HepG2 (cell line): ENCODE measurements around the gene STARD13. TPM values are rescaled to one million over a fixed set of nuclear protein-coding genes. Genes with fewer than 3 reads are reported as not detected.

Experiments
- ATAC-seq: fragments of 200-7000 bp; cut with Tn5 transposase; 3 replicates; pipeline ENCODE4 v1.9.1; 2020; ENCODE audit warnings: mild to moderate bottlenecking, moderate library complexity
- BruUV-seq: library from RNA; stranded (reverse); fragments of 400-500 nt; replicated peaks from 2 replicates; lab custom pipeline; 2021; lab: Mats Ljungman, UMichigan
- CTCF ChIA-PET: fragments of 300-600 bp; formaldehyde crosslinking; extraction: SDS; loops from one replicate; lab custom pipeline; 2021; ENCODE audit warnings: low total read pairs, inconsistent platforms, low intra/inter-chr PET ratio; lab: Yijun Ruan, JAX
- POLR2A ChIA-PET: fragments of 350-600 bp; sonication (Branson Sonifier 250); formaldehyde crosslinking; loops from one replicate; lab custom pipeline; 2020; ENCODE audit warnings: antibody characterized with exemption, inconsistent platforms; lab: Yijun Ruan, JAX
- DNase-seq: peaks from one replicate; pipeline ENCODE4 v3.0.0-alpha.2; 2015; ENCODE audit warnings: low spot score
- FAIRE-seq: peaks from 3 replicates; lab custom pipeline; 2011; peaks lifted over from hg19 to GRCh38; lab: Jason Lieb, UNC
- H2AFZ ChIP-seq: one replicate; pipeline ENCODE4 v1.6.1; 2011; ENCODE audit warnings: low read length, inconsistent platforms
- H3K27ac ChIP-seq: fragments of 300-600 bp; 3 replicates; pipeline ENCODE4 v1.8.0; 2011; ENCODE audit warnings: mixed run types, mild to moderate bottlenecking, mixed read lengths, low read length, inconsistent platforms; ENCODE audit not compliant: insufficient read depth; ENCODE audit errors: extremely low read length
- H3K27me3 ChIP-seq, 2 experiments: fragments of 200-600 bp in 1 of 2; 2 replicates in 1 of 2; 3 replicates in 1 of 2; pipeline versions ENCODE4 v1.6.0 to v1.8.0; 2011; ENCODE audit warnings: low read length in 2 of 2, mild to moderate bottlenecking in 2 of 2, moderate library complexity in 2 of 2, inconsistent platforms in 1 of 2; ENCODE audit not compliant: insufficient read depth in 2 of 2, control insufficient read depth in 1 of 2
- H3K36me3 ChIP-seq, 2 experiments: fragments of 200-600 bp in 1 of 2; replicated peaks in 1 of 2; 2 replicates in 1 of 2; 3 replicates in 1 of 2; pipeline versions ENCODE4 v1.5.1 to v1.8.0; 2011; ENCODE audit warnings: low read length in 2 of 2, inconsistent platforms in 1 of 2; ENCODE audit not compliant: insufficient read depth in 2 of 2, control insufficient read depth in 1 of 2
- H3K4me1 ChIP-seq: 2 replicates; pipeline ENCODE4 v1.5.1; 2012; ENCODE audit warnings: low read length, inconsistent platforms; ENCODE audit not compliant: insufficient read depth
- H3K4me2 ChIP-seq: 2 replicates; pipeline ENCODE4 v1.6.0; 2011; ENCODE audit warnings: low read depth, low read length, inconsistent platforms
- H3K4me3 ChIP-seq, 3 experiments: fragments of 200-600 bp in 1 of 3; sonication (generic), shearing (Covaris generic) in 1 of 3; replicated peaks in 1 of 3; 2 replicates each; pipeline ENCODE4 v1.5.1; 2011 to 2016; ENCODE audit warnings: low read length in 3 of 3, inconsistent platforms in 2 of 3, low read depth in 2 of 3, mild to moderate bottlenecking in 2 of 3, control low read depth in 1 of 3, mixed read lengths in 1 of 3; ENCODE audit not compliant: insufficient read depth in 1 of 3
- H3K79me2 ChIP-seq: one replicate; pipeline ENCODE4 v1.6.1; 2011; ENCODE audit warnings: low read length, inconsistent platforms; ENCODE audit not compliant: insufficient read depth
- H3K9ac ChIP-seq: 2 replicates; pipeline ENCODE4 v1.6.0; 2011; ENCODE audit warnings: mild to moderate bottlenecking, low read depth, low read length, inconsistent platforms; ENCODE audit not compliant: insufficient read depth
- H3K9me3 ChIP-seq: 2 replicates; pipeline ENCODE4 v1.5.1; 2012; ENCODE audit warnings: mild to moderate bottlenecking, low read length
- H4K20me1 ChIP-seq: 2 replicates; pipeline ENCODE4 v1.6.0; 2011; ENCODE audit warnings: inconsistent platforms, mild to moderate bottlenecking, low read length, moderate library complexity; ENCODE audit not compliant: insufficient read depth
- CTCF ChIP-seq: sonication (generic); formaldehyde crosslinking; IDR thresholded peaks from 2 replicates; pipeline ENCODE4 v1.5.0; 2020; ENCODE audit warnings: mild to moderate bottlenecking, missing genetic modification reagents, moderate library complexity
- ELF4 ChIP-seq: sonication (generic); formaldehyde crosslinking; IDR thresholded peaks from 2 replicates; pipeline ENCODE4 v1.5.0; 2020; ENCODE audit warnings: missing genetic modification reagents, mild to moderate bottlenecking, moderate library complexity, borderline replicate concordance
- NFE2L1 ChIP-seq: sonication (generic); formaldehyde crosslinking; IDR thresholded peaks from 2 replicates; pipeline ENCODE4 v1.4.0; 2020; ENCODE audit warnings: missing genetic modification reagents, mild to moderate bottlenecking, borderline replicate concordance
- RAD21 ChIP-seq: fragments of 450-650 bp; formaldehyde crosslinking; IDR thresholded peaks from 2 replicates; pipeline ENCODE4 v1.5.0; 2020; ENCODE audit warnings: mild to moderate bottlenecking
- SMC3 ChIP-seq: IDR thresholded peaks from 2 replicates; pipeline ENCODE4 v1.6.1; 2011; ENCODE audit warnings: low read length, improper control_type of control experiment
- STAG1 ChIP-seq: sonication (generic); formaldehyde crosslinking; IDR thresholded peaks from 2 replicates; pipeline ENCODE4 v1.4.0; 2020; ENCODE audit warnings: missing genetic modification reagents
- WGBS: methylation state at CpG from one replicate; pipeline ENCODE4 v1.1.6; 2017; ENCODE audit warnings: low lambda C conversion rate; 5-methylcytosine and 5-hydroxymethylcytosine counted together
- in situ Hi-C: cut with HindIII; loops from 2 replicates; pipeline ENCODE4 v1.10.0; 2017; ENCODE audit warnings: low pct_unique_long_range_greater_than_20kb; ENCODE audit not compliant: extremely low pct_ligation_motif_present
- intact Hi-C: fragments of 100-400 bp; cut with micrococcal nuclease; formaldehyde crosslinking; loops from one replicate; pipeline ENCODE4 v1.10.0; 2022; ENCODE audit not compliant: unreplicated experiment
- polyA plus RNA-seq, 8 experiments: library from polyadenylated mRNA; depleted of rRNA in 3 of 8; stranded (reverse) in 7 of 8; unstranded in 1 of 8; fragments of >200 nt; fragmentation: Illumina TruSeq in 4 of 8; extraction: Trizol in 4 of 8; gene quantifications; 2 replicates each; pipeline versions ENCODE4 v1.2.1 to v1.2.3, GENCODE V29; 2011 to 2016; ENCODE audit warnings: low read depth in 4 of 8, missing spikeins in 1 of 8, mixed read lengths in 1 of 8; ENCODE audit not compliant: insufficient read depth in 1 of 8
- total RNA-seq, 5 experiments: library from RNA; depleted of rRNA; stranded (reverse); fragments of >200 nt; fragmentation: Illumina TruSeq; extraction: Trizol; gene quantifications; 2 replicates each; pipeline ENCODE4 v1.2.3, GENCODE V29; 2016; ENCODE audit warnings: low read depth in 1 of 5

Gene STARD13
- total and polyA plus RNA-seq, 2 of the 13 experiments (the other 11 are each of a cell fraction or from before 2014, with no cell fraction given) = 12.8 to 14.3 TPM

DNA sequence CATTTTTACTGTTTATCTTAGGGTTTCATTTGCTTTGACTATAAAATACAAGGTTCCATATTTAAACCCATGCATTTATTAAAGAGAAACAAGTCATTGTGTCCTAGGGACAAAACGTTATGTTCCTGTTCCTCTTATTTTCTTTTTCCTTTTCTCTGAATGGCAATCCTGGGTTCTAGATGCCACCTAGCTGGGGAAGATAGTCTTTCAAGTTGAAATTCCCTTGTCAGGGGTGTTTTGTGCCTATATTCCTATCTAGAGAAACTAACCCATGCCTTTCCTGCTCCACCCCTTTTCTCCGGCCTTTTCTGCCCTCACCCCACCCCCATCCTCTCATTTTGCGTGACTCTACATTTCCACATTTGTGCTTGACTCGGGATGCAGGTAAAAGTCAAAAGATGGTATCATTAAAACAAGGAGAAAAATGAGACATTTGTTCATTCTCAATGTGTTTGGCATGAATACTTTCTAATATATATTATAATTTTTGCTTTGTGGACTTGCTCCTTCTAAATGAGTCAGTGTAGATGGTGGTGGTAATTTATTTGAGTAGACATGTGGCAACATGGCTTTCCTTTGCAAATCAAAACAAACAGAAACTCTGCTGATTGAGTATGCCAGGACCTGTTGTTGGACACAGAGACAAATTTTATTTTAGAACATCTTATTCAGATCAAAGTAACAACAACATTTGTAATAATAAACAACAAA lies 26.8 kb upstream of the STARD13 start:
- in situ Hi-C loops (loop anchor here (5.0 kb wide), 1 partner anchor 50 kb away; no protein-coding TSS in a partner anchor), intact Hi-C loops (loop anchor here (2.0 kb wide), 1 partner anchor 84 kb away; no protein-coding TSS in a partner anchor)
- ATAC-seq = no peak
- ChIA-PET POLR2A (no interaction called here), CTCF (no interaction called here)
- H3K4me1 ChIP-seq = no peaks in the 10 kb centered on the region
- no peak overlapping the region for H2AFZ ChIP-seq
- no peaks in the 10 kb centered on the region for H3K79me2 ChIP-seq
- no peak overlapping the region for H3K9ac ChIP-seq
- H3K36me3 ChIP-seq = no peaks in the 10 kb centered on the region
- H4K20me1 ChIP-seq = no peaks in the 10 kb centered on the region
- no peaks in the 10 kb centered on the region for H3K9me3 ChIP-seq
- no peak overlapping the region for H3K4me3 ChIP-seq
- no peak overlapping the region for H3K27ac ChIP-seq
- TF ChIP-seq NFE2L1 (CRISPR knock-in tag) (no peak), CTCF (peak; percentile 49), STAG1 (CRISPR knock-in tag) (peak; percentile 78), SMC3 (peak; percentile 37; the same call in 1 of the 2 replicates), ELF4 (CRISPR knock-in tag) (no peak), RAD21 (CRISPR knock-in tag) (0 out of 2 replicates have a peak, but pooled peaks have one; percentile 8)
- H3K4me2 ChIP-seq = no peak overlapping the region
- BruUV-seq = no TSS peak
- peak; percentile 14 for DNase-seq
- peak; percentile 4 for FAIRE-seq
- H3K27me3 ChIP-seq = no peaks in the 10 kb centered on the region
- 83% methylated on average over 4 of the region's 4 CpGs for WGBS
